Endothelial cell of umbilical vein (primary cell): ENCODE results near the gene ZNF423. TPM values are rescaled to one million over a fixed set of nuclear protein-coding genes. Genes with fewer than 3 reads are reported as not detected.

Experiments
- BruUV-seq: library from RNA; stranded (reverse); fragments of 400-500 nt; replicated peaks from 2 replicates; lab custom pipeline; 2021; lab: Mats Ljungman, UMichigan
- CTCF ChIA-PET: fragments of 300-600, 350-600 bp; sonication (Branson Sonifier 250); formaldehyde crosslinking; loops from one replicate; lab custom pipeline; 2021; ENCODE audit warnings: antibody characterized with exemption, inconsistent platforms; lab: Charles Lee
- POLR2A ChIA-PET: fragments of 300-600, 350-600 bp; sonication (Branson Sonifier 250); formaldehyde crosslinking; loops from one replicate; lab custom pipeline; 2021; ENCODE audit warnings: antibody characterized with exemption, inconsistent platforms; lab: Charles Lee
- DNase-seq: peaks from one replicate; pipeline ENCODE4 v3.0.0-alpha.2; 2011; ENCODE audit warnings: low read depth, low spot score
- FAIRE-seq: peaks from 2 replicates; lab custom pipeline; 2011; peaks lifted over from hg19 to GRCh38; lab: Jason Lieb, UNC
- H2AFZ ChIP-seq: 2 replicates; pipeline ENCODE4 v1.6.0; 2012; ENCODE audit warnings: low read depth, low read length, control low read depth, inconsistent platforms
- H3K27ac ChIP-seq: 2 replicates; pipeline ENCODE4 v1.5.1; 2011; ENCODE audit warnings: low read depth, mild to moderate bottlenecking, control low read depth, low read length, moderate library complexity; ENCODE audit not compliant: insufficient read depth
- H3K27me3 ChIP-seq, 2 experiments: 2 replicates each; pipeline versions ENCODE4 v1.6.0 to v1.6.1; 2011; ENCODE audit warnings: low read length in 2 of 2, mixed read lengths in 1 of 2; ENCODE audit not compliant: control insufficient read depth in 2 of 2, insufficient read depth in 2 of 2
- H3K36me3 ChIP-seq, 2 experiments: 2 replicates in 1 of 2; 3 replicates in 1 of 2; pipeline ENCODE4 v1.5.1; 2011; ENCODE audit warnings: low read length in 2 of 2, mild to moderate bottlenecking in 1 of 2, moderate library complexity in 1 of 2; ENCODE audit not compliant: control insufficient read depth in 2 of 2, insufficient read depth in 2 of 2; ENCODE audit errors: extremely low read depth in 1 of 2
- H3K4me1 ChIP-seq: 3 replicates; pipeline ENCODE4 v1.5.1; 2011; ENCODE audit warnings: mild to moderate bottlenecking, low read length; ENCODE audit not compliant: control insufficient read depth, insufficient read depth; ENCODE audit errors: extremely low read depth
- H3K4me2 ChIP-seq: 2 replicates; pipeline ENCODE4 v1.6.1; 2011; ENCODE audit warnings: low read length, control low read depth, mixed read lengths; ENCODE audit not compliant: insufficient read depth
- H3K4me3 ChIP-seq, 3 experiments: fragments of 200-600 bp in 1 of 3; sonication (generic), shearing (Covaris generic) in 1 of 3; replicated peaks in 1 of 3; 2 replicates each; pipeline ENCODE4 v1.5.1; 2011 to 2016; ENCODE audit warnings: control low read depth in 3 of 3, low read length in 3 of 3, mild to moderate bottlenecking in 2 of 3, inconsistent platforms in 1 of 3, low read depth in 1 of 3, moderate library complexity in 1 of 3; ENCODE audit not compliant: insufficient read depth in 1 of 3
- H3K79me2 ChIP-seq: 2 replicates; pipeline ENCODE4 v1.6.0; 2012; ENCODE audit warnings: low read length, inconsistent platforms; ENCODE audit not compliant: control insufficient read depth, insufficient read depth
- H3K9ac ChIP-seq: replicated peaks from 2 replicates; pipeline ENCODE3; 2011; ENCODE audit warnings: low read length, control low read depth; ENCODE audit not compliant: insufficient read depth; ENCODE audit errors: extremely low read depth
- H3K9me1 ChIP-seq: replicated peaks from 3 replicates; pipeline ENCODE4 v1.6.0; 2011; ENCODE audit warnings: mild to moderate bottlenecking, low read length; ENCODE audit not compliant: control insufficient read depth, insufficient read depth; ENCODE audit errors: extremely low read depth
- H3K9me3 ChIP-seq: replicated peaks from 2 replicates; pipeline ENCODE4 v1.5.1; 2012; ENCODE audit warnings: low read length, inconsistent platforms; ENCODE audit not compliant: control insufficient read depth, insufficient read depth
- H4K20me1 ChIP-seq: replicated peaks from 2 replicates; pipeline ENCODE3; 2011; ENCODE audit warnings: mild to moderate bottlenecking, low read length; ENCODE audit not compliant: control insufficient read depth, insufficient read depth; ENCODE audit errors: extremely low read depth
- CTCF ChIP-seq, 2 donors: IDR thresholded peaks; 1 replicate in 1 of 2; 2 replicates in 1 of 2; pipeline ENCODE4 v1.5.1; 2011; ENCODE audit warnings: low read length in 2 of 2, mild to moderate bottlenecking in 2 of 2, moderate library complexity in 2 of 2, control low read depth in 1 of 2, inconsistent platforms in 1 of 2, low read depth in 1 of 2; ENCODE audit not compliant: insufficient read depth in 1 of 2; ENCODE audit errors: extremely low read depth in 1 of 2
- EZH2 ChIP-seq: IDR thresholded peaks from 2 replicates; pipeline ENCODE4 v1.6.1; 2012; ENCODE audit warnings: borderline replicate concordance, low read depth, mild to moderate bottlenecking, moderate library complexity, low read length, inconsistent platforms; ENCODE audit not compliant: severe bottlenecking
- FOS ChIP-seq: IDR thresholded peaks from 2 replicates; pipeline ENCODE4 v1.6.1; 2011; ENCODE audit warnings: mild to moderate bottlenecking, low read length, moderate library complexity, borderline replicate concordance; ENCODE audit not compliant: insufficient read depth
- GATA2 ChIP-seq: IDR thresholded peaks from 2 replicates; pipeline ENCODE4 v1.7.0; 2011; ENCODE audit warnings: low read depth, mild to moderate bottlenecking, moderate library complexity, mixed read lengths, low read length; ENCODE audit not compliant: insufficient read length, insufficient read depth
- JUN ChIP-seq: IDR thresholded peaks from 2 replicates; pipeline ENCODE4 v1.6.1; 2011; ENCODE audit warnings: borderline replicate concordance, low read depth; ENCODE audit not compliant: insufficient read length, insufficient read depth
- MAX ChIP-seq: IDR thresholded peaks from 2 replicates; pipeline ENCODE4 v1.6.1; 2011; ENCODE audit not compliant: insufficient read depth, insufficient read length
- MYC ChIP-seq: IDR thresholded peaks from one replicate; pipeline ENCODE4 v1.6.1; 2011; ENCODE audit warnings: mild to moderate bottlenecking, low read depth, low read length
- POLR2A ChIP-seq: IDR thresholded peaks from 2 replicates; pipeline ENCODE4 v1.6.1; 2012; ENCODE audit warnings: low read depth, mild to moderate bottlenecking, control low read depth, low read length
- POLR2AphosphoS5 ChIP-seq: IDR thresholded peaks from 2 replicates; pipeline ENCODE4 v1.6.1; 2012; ENCODE audit warnings: low read depth, mild to moderate bottlenecking, control low read depth, low read length, moderate library complexity; ENCODE audit not compliant: insufficient read depth
- dilution Hi-C: fragments of 300-500 bp; cut with MboI; formaldehyde crosslinking; loops from one replicate; pipeline ENCODE4 v1.15.0; 2019; ENCODE audit warnings: low sequenced_read_pairs; ENCODE audit not compliant: extremely low pct_ligation_motif_present
- intact Hi-C: fragments of 100-400 bp; cut with micrococcal nuclease; formaldehyde crosslinking; loops from one replicate; pipeline ENCODE4 v1.10.0; 2022
- polyA plus RNA-seq, 4 experiments: library from polyadenylated mRNA; depleted of rRNA in 3 of 4; stranded (reverse) in 3 of 4; unstranded in 1 of 4; fragments of >200 nt; gene quantifications; 2 replicates each; pipeline versions ENCODE4 v1.2.1 to v1.2.3, GENCODE V29; 2011 to 2012; ENCODE audit warnings: missing spikeins in 1 of 4
- total RNA-seq: library from RNA; stranded (reverse); gene quantifications from 2 replicates; pipeline ENCODE4 v1.2.3, GENCODE V29; 2021

The ZNF423 gene
- total and polyA plus RNA-seq, 2 donors (not counting 3 experiments of a cell fraction or from before 2014, with no cell fraction given), result 2.2 to 8.1 TPM

GRCh38 chr16:49724774-49725173 lies 131.1 kb downstream of the ZNF423 start:
- Histone ChIP-seq H3K4me3 (no peak overlapping the region), H3K9me1 (no peaks in the 10 kb centered on the region), H3K4me2 (no peak overlapping the region), H3K4me1 (no peaks in the 10 kb centered on the region), H3K79me2 (no peaks in the 10 kb centered on the region), H2AFZ (no peak overlapping the region), H3K9ac (no peak overlapping the region), H3K9me3 (no peaks in the 10 kb centered on the region), H3K36me3 (no peaks in the 10 kb centered on the region), H4K20me1 (no peaks in the 10 kb centered on the region), H3K27me3 (no peaks in the 10 kb centered on the region), H3K27ac (no peak overlapping the region)
- dilution Hi-C loops (no loop called here), intact Hi-C loops (no loop called here)
- FAIRE-seq, result no peak
- ChIA-PET POLR2A (no interaction called here), CTCF (interaction anchor here (1.0 kb wide), 1 partner anchor 14 kb away, joined by 3 read pairs; no protein-coding TSS in a partner anchor)
- BruUV-seq, result no TSS peak
- no peak for DNase-seq
- TF ChIP-seq POLR2AphosphoS5 (no peak), EZH2 (no peak), CTCF (IDR thresholded peaks at IDR 0.05; ENCODE audit: extremely low read depth in 1 of 2, insufficient read depth in 1 of 2, low read depth in 1 of 2, low read length in 2 of 2) (no peak), JUN (no peak), POLR2A (no peak), FOS (no peak), GATA2 (no peak), MYC (no peak), MAX (no peak)
